DND-41 (cell line): Measurements from ENCODE around the gene KLHL42.

Source experiments
- ATAC-seq: fragments of 200-7000 bp; cut with Tn5 transposase; 3 replicates; pipeline ENCODE4 v1.9.1; 2021; ENCODE audit warnings: low read depth; ENCODE audit not compliant: insufficient read depth
- DNase-seq: peaks from one replicate; pipeline ENCODE4 v3.0.0-alpha.2; 2020
- H2AFZ ChIP-seq: 2 replicates; pipeline ENCODE4 v1.6.0; 2012; ENCODE audit warnings: low read depth, low read length
- H3K27ac ChIP-seq: 2 replicates; pipeline ENCODE4 v1.5.1; 2012; ENCODE audit warnings: low read length, inconsistent platforms
- H3K27me3 ChIP-seq: fragments of 200-600 bp; sonication (generic); 2 replicates; pipeline ENCODE4 v1.6.0; 2012; ENCODE audit warnings: low read length, mild to moderate bottlenecking, inconsistent platforms; ENCODE audit not compliant: insufficient read depth, poor library complexity
- H3K36me3 ChIP-seq: 2 replicates; pipeline ENCODE4 v1.5.1; 2012; ENCODE audit warnings: low read length, inconsistent platforms; ENCODE audit not compliant: insufficient read depth
- H3K4me1 ChIP-seq: 2 replicates; pipeline ENCODE4 v1.5.1; 2012; ENCODE audit warnings: mild to moderate bottlenecking, low read length; ENCODE audit not compliant: insufficient read depth
- H3K4me2 ChIP-seq: 2 replicates; pipeline ENCODE4 v1.6.0; 2012; ENCODE audit warnings: mild to moderate bottlenecking, moderate library complexity, low read length, inconsistent platforms; ENCODE audit not compliant: insufficient read depth
- H3K4me3 ChIP-seq, 2 experiments: fragments of 200-600 bp in 1 of 2; shearing (Covaris generic) in 1 of 2; 2 replicates each; pipeline ENCODE4 v1.5.1; 2012 to 2016; ENCODE audit warnings: inconsistent platforms in 2 of 2, low read length in 2 of 2, mild to moderate bottlenecking in 2 of 2, low read depth in 1 of 2, moderate library complexity in 1 of 2
- H3K79me2 ChIP-seq: 2 replicates; pipeline ENCODE4 v1.6.0; 2012; ENCODE audit warnings: low read length, inconsistent platforms; ENCODE audit not compliant: insufficient read depth
- H3K9ac ChIP-seq: 2 replicates; pipeline ENCODE4 v1.6.0; 2012; ENCODE audit warnings: low read depth, mild to moderate bottlenecking, inconsistent platforms, low read length, moderate library complexity
- H3K9me3 ChIP-seq: 2 replicates; pipeline ENCODE4 v1.5.1; 2012; ENCODE audit warnings: low read length, moderate library complexity, mild to moderate bottlenecking, inconsistent platforms; ENCODE audit not compliant: insufficient read depth, severe bottlenecking
- H4K20me1 ChIP-seq: 2 replicates; pipeline ENCODE4 v1.6.0; 2012; ENCODE audit warnings: low read length; ENCODE audit not compliant: insufficient read depth
- EZH2 ChIP-seq: IDR thresholded peaks from 3 replicates; pipeline ENCODE4 v1.6.1; 2012; ENCODE audit warnings: borderline replicate concordance, low read depth, mild to moderate bottlenecking, moderate library complexity, low read length, inconsistent platforms; ENCODE audit not compliant: severe bottlenecking
- TF ChIP-seq, protein P1 (sequence below): IDR thresholded peaks from 2 replicates; pipeline ENCODE4 v1.5.1; 2012; ENCODE audit warnings: borderline replicate concordance, low read length, moderate library complexity, mild to moderate bottlenecking; ENCODE audit not compliant: poor library complexity, severe bottlenecking; ENCODE audit errors: extremely low read depth

KLHL42 gene

DNA sequence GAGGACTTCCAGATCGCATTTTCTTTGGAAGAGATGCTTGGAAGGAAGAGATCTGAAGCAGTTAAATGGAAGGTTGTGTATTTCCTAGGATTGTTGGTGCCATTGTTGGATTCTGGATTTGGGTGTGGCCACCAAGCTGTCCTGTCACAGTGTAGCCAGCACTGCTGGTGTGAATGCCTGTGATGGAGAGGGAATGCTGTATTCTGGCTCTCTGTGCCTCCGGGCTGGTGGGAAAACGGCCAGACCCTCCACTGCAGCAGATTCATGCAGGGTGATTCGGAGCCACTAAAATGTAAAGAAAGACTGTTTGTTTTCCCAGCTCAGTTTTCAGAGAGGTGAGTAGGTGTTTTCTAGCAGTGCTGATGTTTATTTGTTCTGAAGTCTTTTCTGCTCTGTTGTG lies 30.7 kb downstream of the KLHL42 start:
- DNase-seq, result no peak
- H3K27ac ChIP-seq, result no peak overlapping the region
- H3K9me3 ChIP-seq, result no peaks in the 10 kb centered on the region
- no peaks in the 10 kb centered on the region for H3K79me2 ChIP-seq
- H3K27me3 ChIP-seq, result no peaks in the 10 kb centered on the region
- ATAC-seq, result no peak
- no peak overlapping the region for H3K4me3 ChIP-seq
- H4K20me1 ChIP-seq, result no peaks in the 10 kb centered on the region
- no peak overlapping the region for H3K4me2 ChIP-seq
- no peaks in the 10 kb centered on the region for H3K36me3 ChIP-seq
- H2AFZ ChIP-seq, result no peak overlapping the region
- TF ChIP-seq, protein P1, sequence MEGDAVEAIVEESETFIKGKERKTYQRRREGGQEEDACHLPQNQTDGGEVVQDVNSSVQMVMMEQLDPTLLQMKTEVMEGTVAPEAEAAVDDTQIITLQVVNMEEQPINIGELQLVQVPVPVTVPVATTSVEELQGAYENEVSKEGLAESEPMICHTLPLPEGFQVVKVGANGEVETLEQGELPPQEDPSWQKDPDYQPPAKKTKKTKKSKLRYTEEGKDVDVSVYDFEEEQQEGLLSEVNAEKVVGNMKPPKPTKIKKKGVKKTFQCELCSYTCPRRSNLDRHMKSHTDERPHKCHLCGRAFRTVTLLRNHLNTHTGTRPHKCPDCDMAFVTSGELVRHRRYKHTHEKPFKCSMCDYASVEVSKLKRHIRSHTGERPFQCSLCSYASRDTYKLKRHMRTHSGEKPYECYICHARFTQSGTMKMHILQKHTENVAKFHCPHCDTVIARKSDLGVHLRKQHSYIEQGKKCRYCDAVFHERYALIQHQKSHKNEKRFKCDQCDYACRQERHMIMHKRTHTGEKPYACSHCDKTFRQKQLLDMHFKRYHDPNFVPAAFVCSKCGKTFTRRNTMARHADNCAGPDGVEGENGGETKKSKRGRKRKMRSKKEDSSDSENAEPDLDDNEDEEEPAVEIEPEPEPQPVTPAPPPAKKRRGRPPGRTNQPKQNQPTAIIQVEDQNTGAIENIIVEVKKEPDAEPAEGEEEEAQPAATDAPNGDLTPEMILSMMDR, result no peak
- TF ChIP-seq EZH2, result no peak
- peaks cover 5% of the 10 kb centered on the region; the same call in 1 of the 2 replicates for H3K4me1 ChIP-seq
- H3K9ac ChIP-seq, result no peak overlapping the region

DNA sequence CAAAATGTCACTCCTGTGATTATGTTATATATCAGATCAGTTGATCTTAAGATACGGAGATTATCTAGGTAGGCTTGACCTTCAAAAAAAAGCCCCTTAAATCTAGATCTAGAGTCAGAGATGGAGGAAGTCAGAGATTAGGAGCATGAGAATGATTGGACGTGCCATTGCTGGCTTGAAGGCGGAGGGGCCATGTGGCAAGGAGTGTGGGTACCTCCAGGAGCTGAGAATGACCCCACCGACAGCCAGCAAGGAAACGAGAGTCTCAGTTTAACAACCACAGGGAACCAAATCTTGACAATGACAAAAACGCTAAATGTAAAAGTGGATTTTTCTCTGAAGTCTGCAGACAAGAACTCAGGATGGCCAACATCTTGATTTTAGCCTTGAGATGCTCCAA lies 32.5 kb downstream of the KLHL42 start:
- H3K9ac ChIP-seq, result no peak overlapping the region
- H3K4me3 ChIP-seq, result no peak overlapping the region
- DNase-seq, result no peak
- H3K4me1 ChIP-seq, result peaks cover 5% of the 10 kb centered on the region; the same call in 1 of the 2 replicates
- no peak for ATAC-seq
- no peaks in the 10 kb centered on the region for H3K36me3 ChIP-seq
- H3K79me2 ChIP-seq, result no peaks in the 10 kb centered on the region
- TF ChIP-seq, protein P1, result no peak
- no peak for TF ChIP-seq EZH2
- no peak overlapping the region for H3K27ac ChIP-seq
- H3K27me3 ChIP-seq, result no peaks in the 10 kb centered on the region
- no peaks in the 10 kb centered on the region for H3K9me3 ChIP-seq
- H3K4me2 ChIP-seq, result no peak overlapping the region
- H4K20me1 ChIP-seq, result no peaks in the 10 kb centered on the region
- H2AFZ ChIP-seq, result no peak overlapping the region

GRCh38 chr12:27814411-27814810 lies 34.4 kb downstream of the KLHL42 start:
- Histone ChIP-seq H3K36me3 (no peaks in the 10 kb centered on the region), H4K20me1 (no peaks in the 10 kb centered on the region), H3K4me2 (no peak overlapping the region), H3K4me1 (peaks cover 5% of the 10 kb centered on the region; the same call in 1 of the 2 replicates), H3K4me3 (no peak overlapping the region), H3K27ac (no peak overlapping the region), H2AFZ (no peak overlapping the region), H3K79me2 (no peaks in the 10 kb centered on the region), H3K27me3 (no peaks in the 10 kb centered on the region), H3K9ac (no peak overlapping the region), H3K9me3 (no peaks in the 10 kb centered on the region)
- TF ChIP-seq EZH2, result no peak
- TF ChIP-seq, protein P1, result no peak
- ATAC-seq (no peak), DNase-seq (no peak)

DNA sequence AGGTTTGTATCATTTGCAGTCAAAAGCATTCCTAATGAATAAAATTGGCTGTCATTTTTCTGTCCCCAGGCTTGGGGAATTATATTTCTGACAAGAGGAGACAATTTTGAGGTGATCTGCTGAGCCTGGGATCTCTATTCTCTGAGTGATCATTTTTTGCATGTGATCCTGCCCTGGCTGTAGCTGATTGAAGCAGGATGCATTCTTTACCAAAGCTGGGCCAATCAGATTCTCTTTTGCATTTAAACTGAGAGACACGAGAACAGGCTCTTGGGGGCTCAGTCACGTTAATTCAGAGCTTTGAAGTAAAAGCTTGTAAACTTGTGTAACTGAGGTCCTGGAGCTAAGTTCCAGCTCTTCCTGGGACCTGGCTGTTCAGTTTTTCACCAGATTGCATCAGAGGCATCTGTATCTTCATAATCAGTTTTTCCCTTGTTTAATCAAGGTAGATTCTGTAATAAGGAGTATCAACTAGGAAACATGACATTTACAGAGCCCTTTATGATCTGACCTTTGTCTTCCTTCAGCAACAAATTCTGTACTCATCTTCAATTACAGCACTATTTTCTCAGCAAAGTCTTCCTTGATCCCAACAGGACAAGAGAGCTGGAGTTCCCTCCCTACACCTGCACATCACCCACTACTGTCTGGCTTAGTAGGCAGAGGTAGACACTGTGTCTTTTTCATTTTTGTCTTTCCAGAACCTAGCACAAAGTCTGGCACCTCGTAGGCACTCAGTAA lies 35.0 kb downstream of the KLHL42 start:
- no peak for ATAC-seq
- TF ChIP-seq, protein P1, result no peak
- no peak for TF ChIP-seq EZH2
- no peaks in the 10 kb centered on the region for H3K79me2 ChIP-seq
- no peaks in the 10 kb centered on the region for H3K9me3 ChIP-seq
- no peak overlapping the region for H3K27ac ChIP-seq
- no peak for DNase-seq
- H3K4me2 ChIP-seq, result no peak overlapping the region
- H3K4me3 ChIP-seq, result no peak overlapping the region
- no peaks in the 10 kb centered on the region for H3K36me3 ChIP-seq
- H3K27me3 ChIP-seq, result no peaks in the 10 kb centered on the region
- no peak overlapping the region for H2AFZ ChIP-seq
- no peaks in the 10 kb centered on the region for H4K20me1 ChIP-seq
- peaks cover 5% of the 10 kb centered on the region; the same call in 1 of the 2 replicates for H3K4me1 ChIP-seq
- H3K9ac ChIP-seq, result no peak overlapping the region
